Measurements from ENCODE around the gene HOXC12.

Gene HOXC12

DNA sequence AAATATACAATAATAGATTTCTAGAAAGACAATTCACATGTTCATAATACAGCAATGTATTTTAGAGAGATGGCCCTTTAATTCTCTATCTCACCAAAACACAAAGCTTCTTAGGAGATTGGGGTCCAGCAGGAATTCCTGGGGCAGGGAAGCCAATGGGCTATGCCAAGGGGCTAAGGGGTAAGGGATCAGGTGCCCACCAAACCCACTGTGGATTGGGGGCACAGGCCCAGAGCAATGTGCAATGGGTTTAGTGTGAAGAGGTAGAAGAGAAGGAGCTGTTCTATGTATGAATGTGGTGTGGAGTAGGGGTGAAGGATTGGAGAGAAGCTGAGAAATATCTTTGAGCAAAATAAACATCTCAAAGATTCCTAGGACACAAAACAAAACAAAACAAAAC lies 13.5 kb upstream of the HOXC12 start:
- DNase-seq: no peak

DNA sequence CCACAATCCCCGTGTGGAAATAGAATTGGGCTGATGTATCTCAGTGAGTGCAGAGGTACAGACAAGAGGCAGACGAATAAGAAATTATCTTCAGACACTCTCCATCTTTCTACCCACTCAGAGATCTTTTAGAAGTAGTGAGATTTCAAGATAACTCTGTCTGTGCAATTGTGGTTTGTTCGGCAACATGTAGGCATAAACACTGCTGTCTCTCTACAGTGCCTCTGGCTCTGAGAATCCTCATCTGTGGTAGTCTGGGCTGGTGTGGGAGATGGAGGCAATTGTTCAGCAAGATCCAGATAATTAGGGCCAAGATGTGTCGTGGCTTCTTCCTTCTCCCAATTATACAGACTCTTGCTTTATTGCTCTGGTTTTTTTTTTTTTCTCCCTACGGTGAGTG lies 13.0 kb upstream of the HOXC12 start:
- no peak for DNase-seq

- DNase-seq: no peak
Measured at GRCh38 chr12:53942467-53942997, 12.2 kb upstream of the HOXC12 start.

DNA sequence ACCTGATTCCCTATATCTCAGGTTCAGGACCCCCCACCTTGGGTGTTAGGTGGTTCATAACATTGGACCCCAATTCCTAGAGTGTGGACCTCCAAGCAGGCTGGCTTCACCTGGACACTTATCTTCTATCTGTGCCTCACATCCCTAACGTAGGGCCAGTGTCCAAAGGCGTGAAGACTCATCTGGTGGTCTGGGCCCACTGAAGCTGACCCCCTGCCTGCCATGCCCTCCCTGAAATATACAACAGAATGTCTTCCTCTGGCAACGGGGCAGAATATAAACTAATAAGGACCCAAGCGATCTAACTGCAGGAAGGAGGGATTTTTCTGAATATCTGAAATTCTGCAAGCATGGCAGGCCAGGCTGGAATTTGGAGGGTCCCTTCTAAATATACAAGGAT lies 10.5 kb upstream of the HOXC12 start:
- no peak for DNase-seq

DNA sequence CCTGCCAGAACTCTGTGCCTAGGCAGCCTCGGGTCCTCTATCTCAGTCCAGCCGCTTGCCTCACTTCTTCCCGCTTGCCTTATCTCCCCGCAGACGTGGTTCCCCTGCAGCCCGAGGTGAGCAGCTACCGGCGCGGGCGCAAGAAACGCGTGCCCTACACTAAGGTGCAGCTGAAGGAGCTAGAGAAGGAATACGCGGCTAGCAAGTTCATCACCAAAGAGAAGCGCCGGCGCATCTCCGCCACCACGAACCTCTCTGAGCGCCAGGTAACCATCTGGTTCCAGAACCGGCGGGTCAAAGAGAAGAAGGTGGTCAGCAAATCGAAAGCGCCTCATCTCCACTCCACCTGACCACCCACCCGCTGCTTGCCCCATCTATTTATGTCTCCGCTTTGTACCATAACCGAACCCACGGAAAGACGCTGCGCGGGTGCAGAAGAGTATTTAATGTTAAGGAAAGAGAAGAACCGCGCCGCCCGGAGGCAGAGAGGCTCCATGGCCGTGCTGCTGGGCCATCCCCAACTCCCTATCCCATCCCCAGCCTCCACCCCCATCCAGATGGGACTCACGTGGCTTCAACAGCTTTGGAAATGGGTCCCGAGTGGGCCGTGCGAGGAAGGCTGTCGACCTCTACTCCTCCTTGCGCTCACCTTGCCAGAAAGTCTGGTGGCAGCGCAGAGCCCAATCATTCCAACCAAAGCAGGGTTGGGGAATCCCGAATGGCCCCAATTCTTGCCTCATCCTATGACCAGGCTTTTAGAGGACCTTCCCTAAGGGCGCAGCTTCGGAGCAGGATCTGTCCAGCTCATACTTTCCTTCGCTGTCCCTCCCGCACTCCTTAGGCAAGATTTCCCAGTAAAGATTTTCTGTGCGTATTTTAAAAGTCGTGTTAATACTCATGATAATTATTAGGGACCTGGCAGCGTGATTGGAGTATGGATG lies 9.5 kb upstream of the HOXC12 start:
- no peak for DNase-seq

GRCh38 chr12:53947743-53948142 lies 7.0 kb upstream of the HOXC12 start:
- DNase-seq: no peak

DNA sequence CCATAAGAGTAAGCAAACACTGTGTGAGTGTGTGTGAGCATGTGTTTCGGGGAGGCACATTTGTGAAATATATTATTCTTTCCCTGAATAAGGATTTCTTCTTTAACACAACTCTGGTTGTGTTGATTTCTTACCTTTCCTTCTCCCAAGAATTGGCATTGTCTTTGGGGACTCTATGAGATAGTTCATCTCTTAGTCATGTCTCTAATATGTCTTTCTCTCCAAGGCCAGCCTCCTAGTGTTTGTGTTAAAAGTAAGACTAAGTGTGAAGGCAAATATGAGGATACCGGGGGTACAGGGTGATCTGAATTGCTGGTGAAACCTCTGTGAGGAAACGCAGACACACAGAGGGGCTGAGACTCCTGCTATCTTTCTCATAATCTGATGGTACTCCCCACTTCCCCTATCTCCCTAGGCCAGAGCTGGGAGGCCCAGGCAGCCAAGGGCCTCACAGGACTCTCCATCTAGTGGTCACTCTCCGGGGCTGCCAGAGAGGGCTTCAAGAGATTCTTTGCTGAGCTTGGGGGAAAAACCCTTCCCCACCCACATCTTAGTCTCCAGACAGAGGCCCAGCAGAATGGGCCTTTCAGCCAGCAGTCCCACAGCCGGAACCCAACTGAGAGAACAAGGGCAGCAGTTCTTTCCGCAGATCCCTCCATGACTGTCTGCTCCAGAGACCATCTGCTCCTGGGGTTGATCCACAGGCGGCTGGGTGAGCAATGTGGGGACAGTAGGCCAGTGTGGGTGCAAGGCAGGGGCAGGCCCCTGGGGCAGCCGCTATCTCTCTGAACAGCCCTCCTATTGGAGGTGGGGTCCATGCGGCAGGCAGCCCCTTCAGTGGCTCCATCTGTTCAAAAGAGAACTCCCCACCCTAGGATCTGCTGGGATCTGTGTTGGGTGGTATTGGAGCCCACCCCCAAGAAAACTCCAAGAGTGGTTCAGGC lies 5.8 kb upstream of the HOXC12 start:
- no peak for DNase-seq

- DNase-seq: no peak
Measured at GRCh38 chr12:53949631-53950436, 4.9 kb upstream of the HOXC12 start.

DNA sequence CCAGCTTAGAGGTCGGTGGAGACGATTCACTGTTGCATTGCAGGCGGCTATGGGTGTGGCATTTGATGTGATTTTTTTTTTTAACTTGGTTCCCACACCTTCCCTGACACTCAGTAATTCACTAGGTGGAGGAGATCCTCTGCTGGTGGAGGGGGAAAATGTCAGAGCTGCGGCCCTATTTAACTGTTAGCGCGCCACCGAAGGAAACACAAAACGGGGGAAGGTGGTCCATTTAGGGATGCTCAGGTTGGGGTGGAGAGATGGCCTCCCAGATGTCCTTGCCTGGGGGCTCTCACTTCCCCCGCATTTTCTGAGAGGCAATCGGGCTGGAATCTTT lies 4.3 kb upstream of the HOXC12 start:
- no peak for DNase-seq

DNA sequence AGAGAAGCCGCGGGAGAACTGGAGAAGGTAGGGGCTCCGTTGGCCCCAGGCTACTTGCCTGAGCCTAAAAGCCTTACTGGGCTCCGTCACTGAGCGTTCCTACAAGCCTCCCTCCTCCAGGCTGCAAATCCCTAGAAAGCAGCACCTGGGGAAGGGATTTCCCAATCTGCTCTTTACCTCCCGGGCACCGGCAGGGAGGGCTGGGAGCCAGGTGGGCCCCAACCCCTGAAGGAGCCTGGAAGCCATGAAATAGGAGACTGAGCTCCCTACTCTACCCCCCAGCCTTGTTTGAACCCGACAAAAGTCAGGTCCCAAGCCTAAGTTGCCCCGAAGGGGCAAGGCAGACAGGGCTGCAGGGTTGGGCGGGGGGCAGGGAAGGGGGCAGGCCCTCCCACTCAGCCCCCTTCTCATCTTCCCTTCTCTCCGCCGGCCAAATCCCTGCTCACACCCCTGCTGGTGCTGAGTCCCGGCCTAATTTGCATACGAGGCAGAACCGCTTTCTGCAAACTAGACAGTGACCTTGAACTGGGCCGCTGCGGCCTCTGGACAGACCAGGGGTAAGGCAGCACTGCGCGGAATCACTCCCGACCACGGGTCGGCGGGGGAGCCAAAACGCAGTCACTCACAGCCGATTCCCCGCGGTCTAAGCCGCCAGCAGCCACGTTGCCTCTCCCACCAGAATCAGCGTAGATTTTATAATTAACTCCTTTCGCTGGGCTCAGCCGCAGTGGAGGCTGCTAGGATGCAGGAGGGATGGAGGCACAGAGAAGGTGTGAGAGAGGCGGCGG lies 3.7 kb upstream of the HOXC12 start:
- DNase-seq: no peak

DNA sequence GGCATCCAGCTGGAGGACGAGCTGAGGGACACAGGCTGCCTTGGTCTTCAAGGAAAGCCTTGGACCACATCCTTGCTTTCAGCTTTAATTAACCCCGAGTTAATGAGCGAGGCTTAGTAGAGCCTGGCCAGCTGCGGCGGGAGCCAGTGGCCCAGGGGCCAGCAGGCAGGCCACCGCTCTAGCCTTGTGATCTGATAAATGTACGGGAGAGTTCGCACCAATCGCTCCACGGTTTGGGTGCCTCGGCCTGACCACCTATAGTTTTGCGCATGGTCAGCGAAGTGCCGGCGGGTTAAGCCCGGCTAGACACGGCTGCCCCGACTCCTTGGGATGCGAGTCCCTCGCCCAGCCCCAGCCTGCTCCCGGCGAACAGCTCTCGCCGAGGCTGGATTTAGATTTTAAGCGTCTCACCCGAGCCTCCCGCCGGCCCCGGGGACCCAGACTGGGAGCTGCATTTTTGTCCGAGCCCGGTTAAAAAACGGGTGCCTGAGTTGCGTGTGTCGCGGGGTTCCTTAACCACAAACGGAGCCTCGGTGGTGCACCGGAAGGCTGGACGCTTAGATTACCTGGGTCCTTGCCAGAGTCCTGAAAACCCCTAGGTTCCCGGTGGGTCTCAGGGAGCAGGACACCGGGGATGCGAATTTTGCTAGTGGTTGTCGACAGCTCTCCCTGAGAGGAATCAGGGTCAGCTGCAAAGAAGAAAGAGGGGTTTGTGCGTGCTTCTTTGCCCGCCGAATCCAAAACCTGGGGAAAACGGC lies 2.9 kb upstream of the HOXC12 start:
- no peak for DNase-seq

GRCh38 chr12:53952335-53952694 lies 2.4 kb upstream of the HOXC12 start:
- DNase-seq: no peak

DNA sequence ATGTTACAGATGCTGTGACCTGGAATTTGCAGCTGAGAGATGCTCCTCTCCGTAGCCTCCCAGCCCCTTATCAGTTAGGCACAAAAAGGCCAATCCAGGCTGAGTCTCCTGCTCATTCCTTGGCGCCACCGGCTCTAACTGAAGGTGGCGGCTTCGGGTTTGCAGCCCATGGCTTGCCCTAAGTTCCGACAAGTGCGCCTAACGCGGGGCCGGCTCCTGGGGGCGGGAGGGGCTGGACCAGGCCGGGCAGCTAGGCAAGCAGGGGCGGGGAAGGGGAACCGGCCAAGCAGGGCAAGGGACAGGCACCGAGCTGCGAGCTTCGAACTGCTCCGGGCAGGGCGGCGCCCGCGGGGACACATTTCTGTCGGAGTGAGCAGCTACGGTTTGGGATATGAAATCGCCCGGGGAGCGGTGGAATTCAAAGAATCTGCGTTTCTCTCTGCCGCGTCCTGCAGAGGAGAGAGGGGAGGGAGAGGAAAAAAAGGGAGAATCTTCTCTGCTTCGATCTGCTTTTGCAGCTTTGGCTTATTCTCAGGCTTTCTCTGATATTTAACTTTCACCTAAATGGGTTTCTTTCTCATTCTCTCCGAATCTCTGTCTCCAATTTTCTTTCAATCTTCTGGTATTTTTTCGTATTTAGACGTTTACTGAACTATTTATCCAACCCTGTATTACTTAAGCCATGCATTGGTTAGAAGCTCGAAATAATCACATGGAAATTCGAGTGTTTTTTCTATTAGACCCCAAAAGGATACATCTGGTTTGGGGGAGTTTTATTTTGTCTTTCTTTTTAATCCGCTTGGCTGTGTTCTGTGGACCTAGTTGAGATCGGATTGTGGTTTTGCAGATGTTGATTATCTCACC lies 1.6 kb upstream of the HOXC12 start:
- DNase-seq: peak; percentile 42

DNA sequence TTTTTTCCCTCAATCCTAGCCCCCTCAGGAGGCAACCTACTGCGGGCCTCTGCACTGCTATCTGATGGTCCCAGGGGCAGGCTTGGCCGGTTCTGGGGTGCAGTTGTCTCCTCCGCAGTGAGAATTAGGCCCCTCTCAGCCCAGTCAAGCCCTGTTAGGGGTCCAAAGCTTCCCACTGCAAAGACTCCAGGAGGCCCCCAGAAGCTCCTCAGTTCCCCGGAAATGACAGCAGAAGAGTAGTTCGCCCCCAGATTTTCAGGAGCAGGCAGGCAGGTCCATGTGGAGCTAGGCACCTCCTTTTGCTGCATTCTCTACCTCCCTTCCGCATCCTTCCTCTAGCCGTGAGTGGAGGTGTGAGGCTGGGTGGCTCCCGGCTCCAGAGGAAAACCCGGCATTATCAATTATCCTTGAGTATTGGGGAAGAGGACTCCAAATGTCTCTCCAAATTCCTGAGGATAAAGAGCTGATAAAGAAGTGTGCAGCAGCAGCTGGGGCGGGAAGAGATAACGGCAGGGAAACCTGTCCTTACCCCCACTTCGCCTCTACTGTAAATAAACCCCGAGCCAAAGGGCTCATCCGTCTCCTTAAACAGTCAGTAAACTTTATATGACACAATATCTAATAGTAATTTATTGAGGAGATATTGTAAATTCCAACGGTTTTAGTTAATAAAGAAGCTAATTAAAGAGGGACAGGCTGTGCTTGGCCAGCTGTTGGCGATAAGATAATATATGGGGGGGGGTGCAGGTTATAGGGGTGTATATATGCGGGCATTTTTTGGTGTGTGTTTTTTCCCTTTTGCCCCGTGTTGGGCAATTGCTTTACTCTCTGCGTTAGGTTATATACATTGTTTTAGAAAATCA lies 641 bp upstream of the HOXC12 start:
- DNase-seq: no peak

- DNase-seq: no peak
Measured at GRCh38 chr12:53955036-53955775, 503 bp downstream of the HOXC12 start.

DNA sequence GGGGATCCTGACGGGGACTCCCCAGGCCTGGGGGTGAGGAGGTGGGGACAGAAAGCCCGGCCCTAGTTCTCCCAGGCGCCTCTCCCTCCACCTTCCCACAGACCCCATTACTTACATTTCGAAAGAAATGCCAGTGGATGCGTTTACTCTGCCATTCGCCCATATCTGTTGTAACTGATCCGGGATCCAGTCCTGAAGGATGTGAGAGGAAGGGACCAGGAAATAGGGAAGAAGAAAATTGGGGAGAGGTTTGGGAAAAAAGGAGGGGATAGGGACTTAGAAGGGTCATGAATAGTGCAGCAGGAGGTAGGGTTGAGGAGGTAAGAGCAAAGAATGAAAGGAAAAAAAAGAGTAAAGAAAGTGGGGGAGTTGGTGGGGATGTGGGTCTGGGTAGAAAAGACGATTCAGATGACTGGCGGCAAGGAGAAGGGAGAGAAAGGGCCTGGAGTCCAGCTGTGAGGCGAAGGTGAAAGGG lies 1.1 kb downstream of the HOXC12 start:
- no peak for DNase-seq

DNA sequence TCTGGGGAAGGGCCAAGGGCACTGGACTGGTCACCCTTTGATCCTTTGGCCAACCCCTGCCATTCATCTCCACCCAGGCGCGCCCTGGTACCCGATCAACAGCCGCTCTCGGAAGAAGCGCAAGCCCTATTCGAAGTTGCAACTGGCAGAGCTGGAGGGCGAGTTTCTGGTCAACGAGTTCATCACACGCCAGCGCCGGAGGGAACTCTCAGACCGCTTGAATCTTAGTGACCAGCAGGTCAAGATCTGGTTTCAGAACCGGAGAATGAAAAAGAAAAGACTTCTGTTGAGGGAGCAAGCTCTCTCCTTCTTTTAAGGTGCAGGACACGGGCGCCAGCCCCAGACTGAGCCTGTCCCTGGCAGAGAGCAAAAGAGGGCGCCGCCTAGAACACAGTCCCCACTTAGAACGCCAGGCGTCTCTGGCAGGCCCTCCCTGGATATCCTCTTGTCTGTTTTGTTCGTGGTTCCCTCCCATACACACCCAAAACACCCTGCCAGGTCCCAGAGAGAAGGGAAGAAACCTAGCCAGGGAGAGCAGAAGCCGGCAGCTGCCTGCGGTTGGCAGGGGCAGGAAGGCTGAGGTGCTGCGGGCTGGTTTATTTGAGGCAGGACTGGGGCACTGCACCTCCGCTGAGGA lies 1.7 kb downstream of the HOXC12 start:
- DNase-seq: no peak

Measured in fibroblast of skin of right quadriceps (primary cell).